SK-N-MC (cell line): ENCODE results near the gene DGKQ.
"Not testable (repeated sequence)": the region's sequence is repeated elsewhere in the genome, so short reads cannot be mapped to it uniquely, and the experiment has no call there.

ENCODE experiments used
- DNase-seq: peaks from one replicate; pipeline ENCODE4 v3.0.0-alpha.2; 2011; ENCODE audit warnings: low read depth, low spot score
- H3K27ac ChIP-seq: fragments of 200-600 bp; sonication (generic); 2 replicates; pipeline ENCODE4 v1.5.1; 2016; ENCODE audit warnings: mixed run types
- H3K36me3 ChIP-seq: fragments of 200-600 bp; sonication (generic); 2 replicates; pipeline ENCODE4 v1.6.1; 2017; ENCODE audit warnings: antibody characterized with exemption, low read length, mixed read lengths; ENCODE audit not compliant: insufficient read depth
- H3K4me3 ChIP-seq: fragments of 200-600 bp; sonication (generic); 2 replicates; pipeline ENCODE4 v1.5.1; 2016
- H3K9ac ChIP-seq: fragments of 200-600 bp; sonication (generic); 2 replicates; pipeline ENCODE4 v1.8.0; 2017; ENCODE audit warnings: mixed run types, mixed read lengths; ENCODE audit not compliant: insufficient read length
- H3K9me3 ChIP-seq: fragments of 200-600 bp; sonication (generic); 2 replicates; pipeline ENCODE4 v1.6.1; 2017; ENCODE audit warnings: low read depth, mild to moderate bottlenecking, antibody characterized with exemption, low read length, moderate library complexity, mixed read lengths
- EZH2 ChIP-seq: fragments of 200-600 bp; sonication (generic); IDR thresholded peaks from one replicate; pipeline ENCODE4 v1.6.1; 2017; ENCODE audit warnings: antibody characterized with exemption
- FOXP2 ChIP-seq: optimal IDR thresholded peaks from 2 replicates; pipeline ENCODE3; 2011; ENCODE audit warnings: mild to moderate bottlenecking, moderate library complexity; ENCODE audit not compliant: insufficient read depth; ENCODE audit errors: extremely low read length, control extremely low read depth
- POLR2AphosphoS5 ChIP-seq: IDR thresholded peaks from 2 replicates; pipeline ENCODE4 v1.6.1; 2012; ENCODE audit warnings: mild to moderate bottlenecking, low read depth, low read length, borderline replicate concordance

The DGKQ gene

GRCh38 chr4:946517-947471 lies 26.6 kb downstream of the DGKQ start:
- Histone ChIP-seq H3K9ac (no peak overlapping the region), H3K36me3 (no peaks in the 10 kb centered on the region), H3K4me3 (peak overlapping the region; percentile 55), H3K9me3 (no peaks in the 10 kb centered on the region), H3K27ac (no peak overlapping the region)
- no peak for TF ChIP-seq POLR2AphosphoS5
- TF ChIP-seq FOXP2, result no peak
- no peak for TF ChIP-seq EZH2
- no peak for DNase-seq

DNA sequence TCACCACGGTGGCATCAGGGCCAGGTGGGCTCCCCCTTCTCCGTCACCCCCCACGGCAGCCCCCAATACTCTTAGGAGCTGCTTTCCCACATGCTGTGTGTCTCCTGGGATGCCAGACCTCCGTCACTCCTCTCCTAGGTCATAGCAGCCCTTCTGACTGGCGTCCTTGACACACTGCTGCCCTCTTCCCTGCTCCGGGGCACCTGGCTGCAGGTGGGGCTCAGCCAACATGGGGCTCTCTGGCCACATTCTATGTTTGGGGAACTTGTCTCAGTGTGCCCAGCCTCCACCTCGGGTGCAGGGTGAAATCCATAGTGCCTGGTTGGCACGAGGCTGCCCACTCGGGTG lies 27.3 kb downstream of the DGKQ start:
- Histone ChIP-seq H3K27ac (no peak overlapping the region), H3K36me3 (no peaks in the 10 kb centered on the region), H3K9ac (no peak overlapping the region), H3K9me3 (no peaks in the 10 kb centered on the region), H3K4me3 (no peak overlapping the region)
- DNase-seq, result no peak
- no peak for TF ChIP-seq FOXP2
- TF ChIP-seq POLR2AphosphoS5, result no peak
- TF ChIP-seq EZH2, result no peak

- TF ChIP-seq FOXP2, result no peak
- no peak for TF ChIP-seq EZH2
- TF ChIP-seq POLR2AphosphoS5, result no peak
- Histone ChIP-seq H3K27ac (no peak overlapping the region), H3K36me3 (no peaks in the 10 kb centered on the region), H3K4me3 (no peak overlapping the region), H3K9me3 (no peaks in the 10 kb centered on the region), H3K9ac (no peak overlapping the region)
- no peak for DNase-seq
Observed at GRCh38 chr4:945274-946102, 27.9 kb downstream of the DGKQ start.

- H3K9me3 ChIP-seq, H3K27ac ChIP-seq, DNase-seq, H3K4me3 ChIP-seq, H3K9ac ChIP-seq, H3K36me3 ChIP-seq: not testable (repeated sequence)
Observed at GRCh38 chr4:939508-939907, 33.9 kb downstream of the DGKQ start.

- H3K9me3 ChIP-seq, result no peaks in the 10 kb centered on the region
- H3K27ac ChIP-seq, result no peak overlapping the region
- H3K36me3 ChIP-seq, result no peaks in the 10 kb centered on the region
- H3K4me3 ChIP-seq, result peak overlapping the region; percentile 90
- H3K9ac ChIP-seq, result peak overlapping the region; percentile 95
- TF ChIP-seq FOXP2, result no peak
- no peak for TF ChIP-seq EZH2
- TF ChIP-seq POLR2AphosphoS5, result no peak
- no peak for DNase-seq
Observed at GRCh38 chr4:932713-933070, 40.7 kb downstream of the DGKQ start.

- Histone ChIP-seq H3K4me3 (peak within 1 kb of the TSS; percentile 90), H3K9ac (peak within 1 kb of the TSS; percentile 95), H3K9me3 (no peaks in the 10 kb centered on the region), H3K36me3 (no peaks in the 10 kb centered on the region), H3K27ac (no peak within 1 kb of the TSS)
- DNase-seq, result no peak
- peak; percentile 92 for TF ChIP-seq POLR2AphosphoS5
- TF ChIP-seq FOXP2, result no peak
- TF ChIP-seq EZH2, result no peak
Observed at GRCh38 chr4:931960-932712, 41.2 kb downstream of the DGKQ start, which contains the start of the genes GAK and TMEM175. GAK (minus strand) TSS chr4:932316; CDS start chr4:932187, 129 bp downstream. TMEM175 (plus strand) TSS chr4:932460; CDS start chr4:947740, 15,280 bp downstream.

DNA sequence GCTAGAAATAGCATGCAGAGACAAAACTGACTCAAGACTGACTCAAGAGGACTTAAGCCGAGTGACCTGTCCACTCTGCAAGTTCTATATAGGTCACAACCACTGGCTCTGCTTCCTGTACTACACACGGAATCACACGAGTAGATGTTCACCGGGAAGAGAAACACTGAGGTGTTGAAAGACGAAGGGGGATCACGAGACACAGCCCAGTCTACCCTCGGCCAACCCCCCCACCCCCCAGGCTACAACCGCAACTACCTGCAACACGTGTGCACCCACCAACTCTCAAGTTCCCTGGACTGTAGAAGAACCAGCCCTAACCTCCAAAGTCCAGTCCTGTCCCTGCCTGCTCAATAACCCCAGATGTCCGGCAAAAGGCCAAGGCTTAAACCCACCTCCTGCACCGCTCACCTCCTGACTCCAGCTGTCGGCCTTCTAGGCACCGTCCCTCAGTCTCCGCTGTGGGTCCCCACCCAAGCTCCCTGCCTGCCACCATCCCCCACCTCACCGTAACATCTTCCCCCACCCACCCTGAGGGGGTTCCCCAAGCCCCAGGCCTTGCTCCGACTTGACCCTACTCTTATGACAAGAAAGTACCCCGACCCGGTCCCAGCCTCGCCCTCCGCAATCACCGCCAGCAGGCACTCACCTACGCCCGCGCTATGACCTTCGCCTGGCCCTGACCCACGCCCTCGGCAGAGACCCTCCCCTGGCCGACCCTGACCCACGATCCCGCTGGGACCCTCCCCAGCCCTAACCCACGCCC lies 42.0 kb downstream of the DGKQ start:
- Histone ChIP-seq H3K9ac (peak overlapping the region; percentile 95), H3K4me3 (peak overlapping the region; percentile 90), H3K36me3 (no peaks in the 10 kb centered on the region), H3K27ac (no peak overlapping the region), H3K9me3 (no peaks in the 10 kb centered on the region)
- TF ChIP-seq POLR2AphosphoS5 (no peak), FOXP2 (no peak), EZH2 (no peak)
- no peak for DNase-seq
